Parathyroid adenoma (tissue), 2 donors: Measurements from ENCODE around the gene CCBE1.

Source experiments
- H2AFZ ChIP-seq: fragments of 300-600 bp; sonication (generic); one replicate; pipeline ENCODE4 v1.7.0; 2017; ENCODE audit warnings: antibody characterized with exemption, mild to moderate bottlenecking
- H3K27ac ChIP-seq: fragments of 300-600 bp; sonication (generic); one replicate; pipeline ENCODE4 v1.7.0; 2017
- H3K27me3 ChIP-seq: fragments of 300-600 bp; sonication (generic); one replicate; pipeline ENCODE4 v1.7.0; 2017; ENCODE audit warnings: low read length; ENCODE audit not compliant: control insufficient read depth, insufficient read depth
- H3K36me3 ChIP-seq: fragments of 300-600 bp; sonication (generic); one replicate; pipeline ENCODE4 v1.7.0; 2017; ENCODE audit warnings: low read length; ENCODE audit not compliant: control insufficient read depth, insufficient read depth
- H3K4me1 ChIP-seq: fragments of 300-600 bp; sonication (generic); one replicate; pipeline ENCODE4 v1.7.0; 2017; ENCODE audit warnings: control low read depth
- H3K4me2 ChIP-seq: fragments of 300-600 bp; sonication (generic); one replicate; pipeline ENCODE4 v1.7.0; 2017; ENCODE audit warnings: low read length
- H3K4me3 ChIP-seq: fragments of 300-600 bp; sonication (generic); one replicate; pipeline ENCODE4 v1.7.0; 2017; ENCODE audit warnings: low read depth, low read length
- H3K79me2 ChIP-seq: fragments of 300-600 bp; sonication (generic); one replicate; pipeline ENCODE4 v1.7.0; 2017; ENCODE audit warnings: control low read depth
- H3K9ac ChIP-seq: fragments of 300-600 bp; sonication (generic); one replicate; pipeline ENCODE4 v1.7.0; 2017; ENCODE audit warnings: mild to moderate bottlenecking
- H3K9me3 ChIP-seq: fragments of 300-600 bp; sonication (generic); one replicate; pipeline ENCODE4 v1.7.0; 2017; ENCODE audit warnings: low read length; ENCODE audit not compliant: control insufficient read depth
- TF ChIP-seq, protein P1 (sequence below): fragments of 300-600 bp; sonication (generic); IDR thresholded peaks from one replicate; pipeline ENCODE4 v1.7.0; 2017; ENCODE audit warnings: antibody characterized with exemption, mild to moderate bottlenecking
- donor health status: primary hyperparathyroidism.

Gene CCBE1

DNA sequence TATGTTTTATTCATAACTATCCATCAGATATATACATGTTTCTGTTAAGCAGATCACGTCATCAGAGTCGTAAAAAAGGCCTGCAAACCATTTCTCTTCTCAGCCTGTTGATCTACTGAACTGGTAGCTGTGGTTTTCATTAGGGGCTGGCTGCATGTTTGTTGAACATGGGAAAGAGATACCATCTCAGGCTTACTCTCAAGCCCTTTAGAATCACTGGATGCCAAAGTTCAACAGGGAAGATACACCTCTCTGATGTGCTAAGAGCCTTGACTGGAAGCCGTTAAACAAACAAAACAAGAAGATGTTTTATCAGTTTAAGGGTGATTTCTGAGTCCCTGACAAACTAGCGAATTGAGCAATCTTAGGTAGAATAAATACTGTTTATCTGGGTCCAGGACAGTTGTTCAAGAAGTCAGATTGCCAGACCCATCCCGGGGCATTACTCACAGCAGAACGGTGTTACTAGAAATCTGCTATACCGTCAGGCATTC is 243.7 kb downstream of the CCBE1 start:
- Histone ChIP-seq H3K79me2 (no peaks in the 10 kb centered on the region), H3K36me3 (no peaks in the 10 kb centered on the region), H3K9me3 (no peaks in the 10 kb centered on the region), H3K4me1 (no peaks in the 10 kb centered on the region), H2AFZ (no peak overlapping the region), H3K27ac (no peak overlapping the region), H3K27me3 (no peaks in the 10 kb centered on the region), H3K4me2 (no peak overlapping the region), H3K9ac (no peak overlapping the region), H3K4me3 (no peak overlapping the region)
- TF ChIP-seq, protein P1, sequence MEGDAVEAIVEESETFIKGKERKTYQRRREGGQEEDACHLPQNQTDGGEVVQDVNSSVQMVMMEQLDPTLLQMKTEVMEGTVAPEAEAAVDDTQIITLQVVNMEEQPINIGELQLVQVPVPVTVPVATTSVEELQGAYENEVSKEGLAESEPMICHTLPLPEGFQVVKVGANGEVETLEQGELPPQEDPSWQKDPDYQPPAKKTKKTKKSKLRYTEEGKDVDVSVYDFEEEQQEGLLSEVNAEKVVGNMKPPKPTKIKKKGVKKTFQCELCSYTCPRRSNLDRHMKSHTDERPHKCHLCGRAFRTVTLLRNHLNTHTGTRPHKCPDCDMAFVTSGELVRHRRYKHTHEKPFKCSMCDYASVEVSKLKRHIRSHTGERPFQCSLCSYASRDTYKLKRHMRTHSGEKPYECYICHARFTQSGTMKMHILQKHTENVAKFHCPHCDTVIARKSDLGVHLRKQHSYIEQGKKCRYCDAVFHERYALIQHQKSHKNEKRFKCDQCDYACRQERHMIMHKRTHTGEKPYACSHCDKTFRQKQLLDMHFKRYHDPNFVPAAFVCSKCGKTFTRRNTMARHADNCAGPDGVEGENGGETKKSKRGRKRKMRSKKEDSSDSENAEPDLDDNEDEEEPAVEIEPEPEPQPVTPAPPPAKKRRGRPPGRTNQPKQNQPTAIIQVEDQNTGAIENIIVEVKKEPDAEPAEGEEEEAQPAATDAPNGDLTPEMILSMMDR: no peak

DNA sequence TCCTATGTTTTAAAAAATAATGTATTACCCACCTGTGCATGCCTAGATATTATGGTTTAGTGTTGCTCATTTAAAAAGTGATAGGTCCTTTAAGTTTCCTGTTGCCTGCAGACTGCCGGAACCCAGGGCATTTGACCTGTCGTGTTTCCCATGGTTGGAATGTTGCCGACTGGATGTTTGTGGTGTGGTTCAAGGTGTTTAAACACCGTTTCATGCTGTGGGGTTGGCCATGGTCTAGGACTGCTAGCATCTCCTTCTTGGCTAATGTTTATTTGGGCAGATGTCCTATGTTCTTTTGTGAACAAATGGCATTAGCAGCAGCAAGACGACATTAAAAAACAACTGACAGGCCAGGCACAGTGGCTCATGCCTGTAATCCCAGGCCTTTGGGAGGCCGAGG is 245.3 kb downstream of the CCBE1 start:
- H3K27me3 ChIP-seq: no peaks in the 10 kb centered on the region
- no peaks in the 10 kb centered on the region for H3K9me3 ChIP-seq
- H3K4me2 ChIP-seq: no peak overlapping the region
- no peak overlapping the region for H2AFZ ChIP-seq
- no peaks in the 10 kb centered on the region for H3K36me3 ChIP-seq
- H3K79me2 ChIP-seq: no peaks in the 10 kb centered on the region
- H3K4me1 ChIP-seq: no peaks in the 10 kb centered on the region
- H3K9ac ChIP-seq: no peak overlapping the region
- no peak overlapping the region for H3K4me3 ChIP-seq
- TF ChIP-seq, protein P1: no peak
- no peak overlapping the region for H3K27ac ChIP-seq

DNA sequence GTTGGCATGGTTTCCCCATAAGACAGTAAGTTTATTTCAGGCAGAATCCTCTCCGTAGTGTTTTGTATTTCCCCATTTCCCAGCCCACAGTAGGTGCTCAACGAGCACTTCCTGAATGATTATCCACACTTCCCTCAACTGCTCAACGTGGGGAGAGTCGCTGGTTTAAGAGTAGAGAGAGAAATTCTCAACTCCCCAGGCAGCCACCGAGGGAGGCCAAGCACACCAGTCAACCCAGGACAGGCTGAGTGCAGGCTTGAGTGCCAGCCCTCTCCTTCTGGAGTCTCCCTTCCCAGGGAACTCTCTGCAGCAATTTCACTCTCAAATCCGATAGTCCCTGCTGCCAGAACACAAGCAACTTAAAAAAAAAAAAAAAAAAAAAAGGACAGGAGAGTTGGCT is 246.2 kb downstream of the CCBE1 start:
- no peak overlapping the region for H3K4me3 ChIP-seq
- no peaks in the 10 kb centered on the region for H3K79me2 ChIP-seq
- H3K27ac ChIP-seq: no peak overlapping the region
- H3K36me3 ChIP-seq: no peaks in the 10 kb centered on the region
- no peaks in the 10 kb centered on the region for H3K27me3 ChIP-seq
- no peaks in the 10 kb centered on the region for H3K4me1 ChIP-seq
- H3K4me2 ChIP-seq: no peak overlapping the region
- H3K9ac ChIP-seq: no peak overlapping the region
- TF ChIP-seq, protein P1: no peak
- no peak overlapping the region for H2AFZ ChIP-seq
- H3K9me3 ChIP-seq: no peaks in the 10 kb centered on the region

DNA sequence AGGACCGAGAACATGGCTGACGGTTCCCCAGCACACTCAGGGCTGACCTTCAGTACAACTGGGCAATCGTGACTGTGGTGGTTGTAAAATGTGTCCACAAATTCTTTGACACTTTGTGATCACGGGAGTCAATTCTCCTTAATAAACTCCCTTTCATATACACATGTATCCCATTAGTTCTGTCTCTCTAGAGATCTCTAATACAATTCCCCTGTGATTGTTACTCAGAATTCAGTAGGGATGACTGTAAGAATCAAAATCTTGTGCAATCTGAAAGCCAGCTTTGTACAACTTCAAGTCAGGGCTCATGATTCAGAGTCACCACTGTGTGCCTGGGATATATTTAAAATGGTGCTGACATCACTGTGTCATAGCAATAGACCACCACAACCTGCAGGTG is 248.7 kb downstream of the CCBE1 start:
- TF ChIP-seq, protein P1: no peak
- no peaks in the 10 kb centered on the region for H3K9me3 ChIP-seq

DNA sequence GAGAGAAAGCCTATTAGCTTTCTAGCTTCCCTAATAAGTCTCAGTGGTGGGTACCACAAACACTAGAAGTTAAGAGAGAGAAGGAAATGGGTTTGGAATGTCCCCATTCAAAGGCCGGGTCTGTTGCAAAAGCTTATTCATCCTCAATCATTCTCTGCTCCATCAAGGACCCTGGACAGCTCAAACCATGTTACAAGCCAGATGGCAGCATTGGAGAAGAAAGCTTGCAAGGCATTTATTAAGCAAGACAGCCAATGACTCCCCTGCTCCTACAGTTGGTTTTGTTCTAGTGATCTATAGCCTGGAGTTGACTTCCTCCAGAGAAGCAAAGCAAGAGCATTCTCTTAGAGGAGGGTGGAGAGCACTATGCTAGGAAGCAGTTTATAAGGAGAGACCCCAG is 251.2 kb downstream of the CCBE1 start:
- H3K79me2 ChIP-seq: no peaks in the 10 kb centered on the region
- H2AFZ ChIP-seq: no peak overlapping the region
- H3K4me2 ChIP-seq: no peak overlapping the region
- no peak overlapping the region for H3K27ac ChIP-seq
- no peaks in the 10 kb centered on the region for H3K9me3 ChIP-seq
- H3K36me3 ChIP-seq: no peaks in the 10 kb centered on the region
- no peak overlapping the region for H3K4me3 ChIP-seq
- H3K27me3 ChIP-seq: no peaks in the 10 kb centered on the region
- TF ChIP-seq, protein P1: no peak
- H3K9ac ChIP-seq: no peak overlapping the region
- H3K4me1 ChIP-seq: no peaks in the 10 kb centered on the region

More for the DNA sequence above, 248.7 kb downstream of the CCBE1 start:
- no peak overlapping the region for H3K4me3 ChIP-seq
- H3K4me2 ChIP-seq: no peak overlapping the region
- no peak overlapping the region for H3K27ac ChIP-seq
- no peak overlapping the region for H2AFZ ChIP-seq
- no peaks in the 10 kb centered on the region for H3K4me1 ChIP-seq
- no peaks in the 10 kb centered on the region for H3K27me3 ChIP-seq
- no peaks in the 10 kb centered on the region for H3K79me2 ChIP-seq
- no peaks in the 10 kb centered on the region for H3K36me3 ChIP-seq
- H3K9ac ChIP-seq: no peak overlapping the region
